GM06990 (cell line): ENCODE data around the gene FOSL1.

ENCODE experiments used
- DNase-seq: peaks from one replicate; pipeline ENCODE4 v3.0.0-alpha.2; 2011; ENCODE audit not compliant: insufficient read length; ENCODE audit errors: extremely low read depth
- H3K27me3 ChIP-seq: replicated peaks from 2 replicates; pipeline ENCODE4 v1.6.0; 2011; ENCODE audit warnings: low read length; ENCODE audit not compliant: control insufficient read depth, insufficient read depth
- H3K36me3 ChIP-seq: 2 replicates; pipeline ENCODE4 v1.5.1; 2011; ENCODE audit warnings: low read length; ENCODE audit not compliant: control insufficient read depth, insufficient read depth
- H3K4me3 ChIP-seq: replicated peaks from 2 replicates; pipeline ENCODE4 v1.5.1; 2011; ENCODE audit warnings: low read depth, mild to moderate bottlenecking, control low read depth, low read length
- CTCF ChIP-seq: IDR thresholded peaks from 2 replicates; pipeline ENCODE4 v1.5.1; 2011; ENCODE audit warnings: low read length, control low read depth, mild to moderate bottlenecking, inconsistent platforms; ENCODE audit not compliant: insufficient read depth, poor library complexity, severe bottlenecking

Gene FOSL1

DNA sequence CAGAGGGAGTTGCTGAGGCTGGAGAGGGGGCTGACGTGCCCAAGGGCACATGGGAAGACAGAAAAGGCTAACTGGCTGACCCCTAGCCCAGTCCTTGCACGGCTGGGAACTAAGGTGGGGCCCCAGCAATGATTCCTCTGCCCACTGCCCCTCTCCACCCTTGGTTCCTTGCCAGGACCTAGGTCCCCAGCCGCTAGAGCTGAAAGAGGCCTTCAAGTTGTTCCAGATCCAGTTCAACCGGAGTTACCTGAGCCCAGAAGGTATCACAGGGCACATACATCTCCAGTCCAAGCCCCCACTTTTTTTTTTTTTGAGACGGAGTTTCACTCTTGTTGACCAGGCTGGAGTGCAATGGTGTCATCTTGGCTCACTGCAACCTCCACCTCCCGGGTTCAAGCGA is 20.2 kb downstream of the FOSL1 start:
- no peaks in the 10 kb centered on the region for H3K27me3 ChIP-seq
- DNase-seq: no peak
- no peak for TF ChIP-seq CTCF
- H3K4me3 ChIP-seq: no peak overlapping the region
- H3K36me3 ChIP-seq: peaks cover 21% of the 10 kb centered on the region

DNA sequence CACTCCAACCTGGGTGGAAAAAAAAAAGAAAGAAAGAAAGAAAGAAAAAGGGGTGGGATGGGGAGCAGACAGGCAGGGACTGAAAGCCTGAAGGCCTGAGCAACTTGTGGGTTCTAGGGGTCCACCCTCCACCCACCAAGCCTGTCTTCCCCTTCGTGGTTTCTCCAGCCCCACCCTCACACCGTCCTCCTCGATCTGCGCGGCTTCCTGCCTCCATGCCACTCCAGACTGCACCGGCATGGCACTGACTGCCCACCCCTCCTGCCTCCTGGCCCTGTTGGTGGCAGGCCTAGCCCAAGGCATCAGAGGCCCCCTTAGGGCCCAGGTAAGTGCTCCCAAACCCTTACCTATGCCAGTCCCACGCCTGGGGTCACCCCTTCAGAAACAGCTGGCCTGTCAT is 20.6 kb downstream of the FOSL1 start, which contains the start of gene CTSW:
TSS of gene CTSW (plus strand) at position 221 of the 400 bp plus-strand sequence. CDS start at position 239, 18 bp downstream.
- Histone ChIP-seq H3K36me3 (peaks cover 18% of the 10 kb centered on the region), H3K4me3 (no peak within 1 kb of the TSS), H3K27me3 (no peaks in the 10 kb centered on the region)
- TF ChIP-seq CTCF: no peak
- no peak for DNase-seq

DNA sequence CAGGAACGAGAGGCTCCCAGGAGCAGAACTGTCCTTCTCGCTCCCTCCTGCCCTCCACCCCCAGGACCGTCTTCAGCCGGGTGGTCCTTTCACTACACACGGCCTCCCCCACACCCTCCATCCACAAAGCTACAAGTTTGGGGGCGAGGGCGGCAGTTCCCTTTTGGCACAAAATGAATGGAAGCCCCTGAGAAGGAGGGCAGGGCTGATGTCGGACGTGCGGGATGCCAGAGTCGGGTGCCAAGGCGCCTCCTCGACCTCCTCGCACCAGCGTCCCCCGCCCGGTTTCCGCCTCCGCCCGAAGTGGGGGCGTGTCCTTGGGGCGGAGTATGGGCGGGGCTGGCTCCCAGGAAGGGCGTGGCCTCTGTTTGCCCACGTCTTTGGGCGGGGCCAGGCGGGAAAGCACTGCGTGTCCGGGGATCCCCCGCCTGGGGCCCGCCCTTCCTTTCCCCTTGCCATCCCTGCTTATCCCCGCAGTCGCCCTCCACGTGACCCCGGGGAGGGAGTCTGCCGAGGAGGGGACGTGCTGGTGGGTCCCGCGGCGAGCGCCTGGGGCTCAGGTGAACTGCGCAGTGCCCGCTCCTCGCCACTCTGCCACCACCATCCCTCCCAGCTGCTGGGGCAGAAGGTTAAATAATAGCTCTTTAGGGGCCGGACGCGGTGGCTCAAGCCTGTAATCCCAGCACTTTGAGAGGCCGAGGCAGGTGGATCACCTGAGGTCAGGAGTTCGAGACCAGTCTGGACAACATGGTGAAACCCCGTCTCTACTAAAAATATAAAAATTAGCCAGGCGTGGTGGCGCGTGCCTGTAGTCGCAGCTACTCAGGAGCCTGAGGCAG is 26.7 kb downstream of the FOSL1 start:
- no peak for TF ChIP-seq CTCF
- peak overlapping the region; percentile 64 for H3K4me3 ChIP-seq

GRCh38 chr11:65872586-65873317 is 27.4 kb downstream of the FOSL1 start, which contains the start of gene EFEMP2:
Gene EFEMP2, minus strand, starts transcription at chr11:65872800. Its CDS starts 446 bp downstream, at chr11:65872354.
- DNase-seq: no peak
- H3K27me3 ChIP-seq: no peaks in the 10 kb centered on the region
- H3K4me3 ChIP-seq: peak within 1 kb of the TSS; percentile 64
- no peak for TF ChIP-seq CTCF
- H3K36me3 ChIP-seq: no peaks in the 10 kb centered on the region; the same call in 1 of the 2 replicates

More for the DNA sequence above, 26.7 kb downstream of the FOSL1 start:
- no peaks in the 10 kb centered on the region for H3K36me3 ChIP-seq
- DNase-seq: peak; percentile 92
- H3K27me3 ChIP-seq: no peaks in the 10 kb centered on the region

GRCh38 chr11:65871811-65872548 is 28.2 kb downstream of the FOSL1 start:
- Histone ChIP-seq H3K4me3 (no peak overlapping the region), H3K27me3 (no peaks in the 10 kb centered on the region), H3K36me3 (peaks cover 2% of the 10 kb centered on the region)
- no peak for DNase-seq
- no peak for TF ChIP-seq CTCF
